ENCODE results near the gene HPCAL1.

The HPCAL1 gene

GRCh38 chr2:10333247-10333613 is 30.5 kb downstream of the HPCAL1 start:
- ATAC-seq (ENCODE audit: low read depth) (no peak), DNase-seq (ENCODE audit: low spot score) (no peak)
- no peak for TF ChIP-seq CTCF (IDR thresholded peaks at IDR 0.05; ENCODE audit: poor library complexity, severe bottlenecking)
- Histone ChIP-seq H3K27me3 (ENCODE audit: insufficient read depth, poor library complexity, severe bottlenecking) (no peaks in the 10 kb centered on the region), H3K4me1 (ENCODE audit: insufficient read depth, poor library complexity, severe bottlenecking) (peaks cover 9% of the 10 kb centered on the region), H3K36me3 (ENCODE audit: low read depth) (peaks cover 3% of the 10 kb centered on the region; the same call in 1 of the 2 replicates), H3K27ac (ENCODE audit: poor library complexity, severe bottlenecking) (no peak overlapping the region), H3K9me3 (ENCODE audit: severe bottlenecking) (no peaks in the 10 kb centered on the region), H3K4me3 (ENCODE audit: severe bottlenecking) (no peak overlapping the region)

- Histone ChIP-seq H3K4me1 (ENCODE audit: insufficient read depth, poor library complexity, severe bottlenecking) (peaks cover 12% of the 10 kb centered on the region), H3K27me3 (ENCODE audit: insufficient read depth, poor library complexity, severe bottlenecking) (no peaks in the 10 kb centered on the region), H3K4me3 (ENCODE audit: severe bottlenecking) (no peak overlapping the region), H3K27ac (ENCODE audit: poor library complexity, severe bottlenecking) (no peak overlapping the region), H3K9me3 (ENCODE audit: severe bottlenecking) (no peaks in the 10 kb centered on the region), H3K36me3 (ENCODE audit: low read depth) (peaks cover 3% of the 10 kb centered on the region; the same call in 1 of the 2 replicates)
- DNase-seq (ENCODE audit: low spot score) (no peak), ATAC-seq (ENCODE audit: low read depth) (no peak)
- no peak for TF ChIP-seq CTCF (IDR thresholded peaks at IDR 0.05; ENCODE audit: poor library complexity, severe bottlenecking)
Measured at GRCh38 chr2:10333966-10334365, 31.3 kb downstream of the HPCAL1 start.

GRCh38 chr2:10335046-10335840 is 32.5 kb downstream of the HPCAL1 start:
- ATAC-seq (ENCODE audit: low read depth) (no peak), DNase-seq (ENCODE audit: low spot score) (no peak)
- Histone ChIP-seq H3K9me3 (ENCODE audit: severe bottlenecking) (no peaks in the 10 kb centered on the region), H3K27me3 (ENCODE audit: insufficient read depth, poor library complexity, severe bottlenecking) (no peaks in the 10 kb centered on the region), H3K4me1 (ENCODE audit: insufficient read depth, poor library complexity, severe bottlenecking) (peaks cover 12% of the 10 kb centered on the region), H3K27ac (ENCODE audit: poor library complexity, severe bottlenecking) (no peak overlapping the region), H3K36me3 (ENCODE audit: low read depth) (peaks cover 3% of the 10 kb centered on the region; the same call in 1 of the 2 replicates), H3K4me3 (ENCODE audit: severe bottlenecking) (no peak overlapping the region)
- TF ChIP-seq CTCF (IDR thresholded peaks at IDR 0.05; ENCODE audit: poor library complexity, severe bottlenecking): no peak

GRCh38 chr2:10336283-10336682 is 33.6 kb downstream of the HPCAL1 start:
- peaks cover 12% of the 10 kb centered on the region for H3K4me1 ChIP-seq (ENCODE audit: insufficient read depth, poor library complexity, severe bottlenecking)
- H3K27me3 ChIP-seq (ENCODE audit: insufficient read depth, poor library complexity, severe bottlenecking): no peaks in the 10 kb centered on the region
- no peak for DNase-seq (ENCODE audit: low spot score)
- no peak for TF ChIP-seq CTCF (IDR thresholded peaks at IDR 0.05; ENCODE audit: poor library complexity, severe bottlenecking)
- H3K9me3 ChIP-seq (ENCODE audit: severe bottlenecking): no peaks in the 10 kb centered on the region
- ATAC-seq (ENCODE audit: low read depth): peak; percentile 27; the same call in 1 of the 3 replicates
- H3K4me3 ChIP-seq (ENCODE audit: severe bottlenecking): no peak overlapping the region
- peaks cover 3% of the 10 kb centered on the region; the same call in 1 of the 2 replicates for H3K36me3 ChIP-seq (ENCODE audit: low read depth)
- no peak overlapping the region for H3K27ac ChIP-seq (ENCODE audit: poor library complexity, severe bottlenecking)
